NCI-H1048 (cell line): ENCODE measurements around the gene NOP14.
"Not testable (repeated sequence)": the region's sequence is repeated elsewhere in the genome, so short reads cannot be mapped to it uniquely, and the experiment has no call there.

Experiments
- DNase-seq: peaks from one replicate; lab custom pipeline; 2025; lab: John Stamatoyannopoulos, UW

Gene NOP14

DNA sequence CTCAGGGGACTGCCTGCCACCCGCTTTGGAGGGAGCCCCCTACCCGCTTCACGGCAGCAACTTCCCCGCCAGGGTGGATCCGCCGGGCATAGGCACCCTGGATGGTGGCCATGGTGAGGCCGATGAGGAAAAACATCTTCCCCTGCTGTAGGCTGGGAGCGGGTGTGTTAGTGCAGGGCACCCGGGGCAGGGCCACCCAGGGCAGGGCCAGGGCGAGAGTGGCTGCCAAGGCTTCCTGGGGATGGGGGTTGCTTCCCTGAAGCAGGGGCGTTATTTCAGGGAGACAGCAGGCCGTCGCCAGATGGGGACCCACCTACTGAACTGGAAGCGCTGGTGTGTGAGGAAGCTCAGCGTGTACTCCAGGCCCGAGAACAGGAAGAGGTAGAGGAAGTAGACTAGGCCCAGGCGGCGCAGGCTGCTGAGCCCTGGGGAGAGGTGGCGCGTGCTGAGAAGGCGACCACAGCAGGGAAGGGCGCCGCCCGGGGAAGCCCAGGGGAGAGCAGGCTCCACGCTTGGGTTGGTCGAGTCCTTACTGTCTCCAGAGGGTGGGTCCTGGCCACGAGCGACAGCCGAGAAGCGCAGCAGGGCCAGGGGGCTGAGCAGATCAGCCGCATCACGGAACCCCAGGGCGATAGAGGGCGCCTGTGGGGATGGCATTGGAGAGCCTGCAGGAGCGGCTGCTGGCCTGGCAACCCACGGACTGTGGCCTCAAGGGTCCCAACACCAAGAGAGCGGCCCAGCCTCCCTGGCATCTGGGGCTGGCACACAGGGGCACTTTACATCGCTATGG is 31.5 kb downstream of the NOP14 start:
- DNase-seq: no peak

GRCh38 chr4:2930758-2931511 is 32.3 kb downstream of the NOP14 start:
- DNase-seq: no peak

DNA sequence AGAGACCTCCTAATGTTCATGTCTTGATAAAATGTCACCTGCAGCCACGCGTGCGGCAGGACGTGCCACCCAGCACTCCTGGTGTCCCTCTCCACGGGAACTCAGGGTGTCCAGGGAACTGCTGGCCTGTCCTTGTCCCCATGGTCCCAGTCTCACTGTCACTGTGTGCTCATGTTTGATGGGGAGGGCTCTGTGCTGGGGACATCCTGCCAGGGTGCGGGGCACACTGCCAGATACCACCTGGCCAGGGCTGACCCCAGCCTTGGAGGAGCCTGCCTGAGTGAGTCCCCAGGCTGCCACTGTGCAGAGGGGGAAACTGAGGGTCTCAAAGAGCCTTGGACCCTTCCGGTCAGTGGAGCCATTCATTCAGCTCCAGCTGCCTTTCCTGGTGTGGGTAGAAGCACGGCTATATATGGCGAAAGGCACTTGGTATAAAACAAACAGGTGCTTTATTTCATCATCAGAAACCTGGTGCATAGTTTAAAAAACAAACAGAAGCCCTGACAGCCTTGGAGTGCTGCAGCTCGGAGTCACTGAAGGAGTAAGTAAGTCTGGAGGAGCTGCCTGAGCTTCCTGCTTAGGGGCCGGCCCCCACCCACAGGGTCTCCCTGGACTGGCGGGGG is 33.0 kb downstream of the NOP14 start:
- no peak for DNase-seq

DNA sequence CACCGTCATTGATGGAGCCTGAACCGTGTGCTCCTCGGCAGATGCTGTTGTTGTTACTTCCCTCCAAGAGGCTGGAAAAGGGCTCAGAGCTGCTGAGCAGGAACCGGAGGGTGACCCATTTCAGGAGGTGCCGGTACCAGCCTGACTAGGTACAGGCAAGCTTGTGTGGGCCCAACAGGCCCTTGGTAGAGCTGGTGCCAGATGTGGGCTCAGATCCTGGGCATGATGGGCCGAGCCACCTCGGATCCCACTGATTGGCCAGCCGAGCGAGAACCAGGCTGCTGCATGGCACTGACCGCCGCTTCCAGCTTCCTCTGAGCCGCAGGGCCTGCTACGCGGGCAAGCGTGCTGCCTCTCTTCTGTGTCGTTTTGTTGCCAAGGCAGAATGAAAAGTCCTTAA is 33.7 kb downstream of the NOP14 start:
- no peak for DNase-seq

DNA sequence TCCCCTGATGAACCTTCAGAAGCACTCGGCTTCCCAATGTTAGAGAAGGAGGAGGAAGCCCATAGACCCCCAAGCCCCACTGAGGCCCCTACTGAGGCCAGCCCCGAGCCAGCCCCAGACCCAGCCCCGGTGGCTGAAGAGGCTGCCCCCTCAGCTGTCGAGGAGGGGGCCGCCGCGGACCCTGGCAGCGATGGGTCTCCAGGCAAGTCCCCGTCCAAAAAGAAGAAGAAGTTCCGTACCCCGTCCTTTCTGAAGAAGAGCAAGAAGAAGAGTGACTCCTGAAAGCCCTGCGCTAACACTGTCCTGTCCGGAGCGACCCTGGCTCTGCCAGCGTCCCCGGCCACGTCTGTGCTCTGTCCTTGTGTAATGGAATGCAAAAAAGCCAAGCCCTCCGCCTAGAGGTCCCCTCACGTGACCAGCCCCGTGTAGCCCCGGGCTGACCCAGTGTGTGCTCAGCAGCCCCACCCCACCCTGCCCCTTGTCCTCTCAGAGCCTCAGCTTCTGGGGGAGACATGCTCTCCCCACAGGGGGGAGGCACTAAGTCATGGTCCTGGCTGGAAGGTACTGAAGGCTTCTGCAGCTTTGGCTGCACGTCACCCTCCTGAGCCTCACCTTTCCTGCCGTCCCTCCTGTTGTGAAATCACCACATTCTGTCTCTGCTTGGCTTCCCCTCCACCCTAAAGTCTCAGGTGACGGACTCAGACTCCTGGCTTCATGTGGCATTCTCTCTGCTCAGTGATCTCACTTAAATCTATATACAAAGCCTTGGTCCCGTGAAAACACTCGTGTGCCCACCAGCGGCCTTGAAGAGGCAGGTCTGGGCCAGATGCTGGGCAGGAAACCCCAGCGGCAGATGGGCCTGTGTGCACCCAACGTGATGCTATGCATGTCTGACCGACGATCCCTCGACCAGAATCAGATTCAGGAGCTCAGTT is 34.7 kb downstream of the NOP14 start:
- no peak for DNase-seq

- no peak for DNase-seq
Measured at GRCh38 chr4:2927696-2928075, 35.5 kb downstream of the NOP14 start.

DNA sequence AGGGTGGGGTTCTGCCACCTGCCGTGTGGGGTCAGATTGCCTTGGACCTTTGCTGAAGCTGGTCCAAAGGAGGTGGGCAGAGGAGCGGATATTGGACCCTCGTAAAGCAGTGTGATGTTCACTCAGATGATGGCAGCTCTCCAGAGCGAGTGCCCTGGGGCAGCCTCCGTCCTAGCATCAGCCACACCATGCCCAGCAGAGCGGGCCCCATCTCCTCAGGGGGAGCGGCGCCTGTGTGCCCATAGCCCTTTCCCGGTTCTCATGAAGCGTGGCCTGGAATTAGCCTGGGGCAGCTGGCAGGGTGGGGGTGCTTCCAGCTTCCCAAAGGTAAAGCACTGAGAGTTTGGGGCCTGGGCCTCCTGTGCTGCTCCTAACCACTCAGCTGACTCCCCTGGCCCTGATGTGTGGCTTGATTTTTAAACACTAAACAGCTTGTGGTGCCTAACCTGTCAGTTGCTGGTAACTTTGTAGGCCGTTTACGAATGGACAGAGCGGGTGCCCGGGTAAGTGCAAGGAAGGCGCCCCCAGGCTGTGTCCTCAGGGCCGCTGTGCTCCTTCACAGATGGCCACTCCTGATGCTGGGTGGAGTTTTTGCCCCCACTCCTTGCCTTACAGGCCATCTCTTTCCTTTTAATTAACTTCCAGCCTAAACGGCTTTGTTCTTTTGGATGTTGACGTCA is 36.0 kb downstream of the NOP14 start:
- DNase-seq: no peak

- DNase-seq: no peak
Measured at GRCh38 chr4:2925931-2926860, 37.0 kb downstream of the NOP14 start.

DNA sequence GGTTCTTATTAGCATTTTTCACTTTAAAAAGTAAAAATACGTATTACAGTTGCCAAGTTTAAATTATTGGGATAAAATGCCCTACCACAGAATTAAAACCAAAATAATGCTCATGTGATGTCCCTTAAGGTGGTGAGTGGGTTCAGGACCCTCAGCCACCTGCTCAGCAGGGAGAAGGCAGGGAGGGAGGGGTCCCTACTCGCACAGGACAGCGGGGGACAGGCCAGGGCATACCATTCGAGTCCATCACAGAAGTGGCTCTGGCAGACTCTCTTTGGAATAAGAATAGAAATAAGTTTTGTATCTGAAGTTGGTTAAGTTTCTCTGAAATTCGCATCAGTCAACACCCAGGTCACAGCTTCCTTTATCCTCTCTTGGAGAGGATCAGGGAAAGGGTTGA is 37.7 kb downstream of the NOP14 start:
- no peak for DNase-seq

GRCh38 chr4:2924765-2925301 is 38.4 kb downstream of the NOP14 start:
- DNase-seq: no peak

GRCh38 chr4:2924286-2924685 is 38.9 kb downstream of the NOP14 start:
- DNase-seq: no peak

GRCh38 chr4:2923668-2924173 is 39.5 kb downstream of the NOP14 start:
- no peak for DNase-seq

GRCh38 chr4:2923141-2923551 is 40.1 kb downstream of the NOP14 start:
- no peak for DNase-seq

- not testable (repeated sequence) for DNase-seq
Measured at GRCh38 chr4:2922453-2923101, 40.6 kb downstream of the NOP14 start.

- not testable (repeated sequence) for DNase-seq
Measured at GRCh38 chr4:2918714-2919113, 44.5 kb downstream of the NOP14 start.

- not testable (repeated sequence) for DNase-seq
Measured at GRCh38 chr4:2918300-2918699, 44.9 kb downstream of the NOP14 start.

DNA sequence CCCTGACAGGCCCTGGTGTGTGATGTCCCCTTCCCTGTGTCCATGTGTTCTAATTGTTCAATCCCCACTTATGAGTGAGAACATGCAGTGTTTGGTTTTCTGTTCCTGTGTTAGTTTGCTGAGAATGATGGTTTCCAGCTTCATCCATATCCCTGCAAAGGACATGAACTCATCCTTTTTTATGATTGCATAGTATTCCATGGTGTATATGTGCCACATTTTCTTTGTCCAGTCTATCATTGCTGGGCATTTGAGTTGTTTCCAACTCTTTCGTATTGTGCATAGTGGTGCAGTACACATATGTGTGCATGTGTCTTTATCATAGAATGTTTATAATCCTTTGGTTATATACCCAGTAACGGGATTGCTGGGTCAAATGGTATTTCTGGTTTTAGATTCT is 46.5 kb downstream of the NOP14 start:
- DNase-seq: not testable (repeated sequence)

DNA sequence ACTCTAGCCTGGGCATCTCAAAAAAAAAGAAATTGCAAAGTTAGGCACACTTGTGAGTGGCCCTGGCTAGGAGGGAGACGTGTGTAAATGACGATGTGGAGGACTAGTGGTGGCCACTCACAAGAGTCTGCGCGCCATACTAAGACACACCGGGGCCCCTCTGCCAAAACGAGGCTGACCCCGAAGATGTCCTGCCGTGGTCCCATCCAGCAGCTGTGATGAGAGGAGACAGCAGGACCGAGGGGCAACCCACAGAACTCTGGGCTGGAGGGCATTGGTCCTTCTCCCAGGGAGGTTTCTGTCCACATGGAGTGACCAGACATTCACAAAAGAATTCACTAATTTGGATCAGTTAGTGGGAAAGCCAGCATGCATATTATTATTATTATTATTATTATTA is 47.4 kb downstream of the NOP14 start:
- DNase-seq: no peak
